Endothelial cell of umbilical vein (primary cell): ENCODE data around the gene CNTNAP2. TPM values are rescaled to one million over a fixed set of nuclear protein-coding genes. Genes with fewer than 3 reads are reported as not detected.

Experiments
- BruUV-seq: library from RNA; stranded (reverse); fragments of 400-500 nt; replicated peaks from 2 replicates; lab custom pipeline; 2021; lab: Mats Ljungman, UMichigan
- CTCF ChIA-PET: fragments of 300-600, 350-600 bp; sonication (Branson Sonifier 250); formaldehyde crosslinking; loops from one replicate; lab custom pipeline; 2021; ENCODE audit warnings: antibody characterized with exemption, inconsistent platforms; lab: Charles Lee
- POLR2A ChIA-PET: fragments of 300-600, 350-600 bp; sonication (Branson Sonifier 250); formaldehyde crosslinking; loops from one replicate; lab custom pipeline; 2021; ENCODE audit warnings: antibody characterized with exemption, inconsistent platforms; lab: Charles Lee
- DNase-seq: peaks from one replicate; pipeline ENCODE4 v3.0.0-alpha.2; 2011; ENCODE audit warnings: low read depth, low spot score
- FAIRE-seq: peaks from 2 replicates; lab custom pipeline; 2011; peaks lifted over from hg19 to GRCh38; lab: Jason Lieb, UNC
- H2AFZ ChIP-seq: 2 replicates; pipeline ENCODE4 v1.6.0; 2012; ENCODE audit warnings: low read depth, low read length, control low read depth, inconsistent platforms
- H3K27ac ChIP-seq: 2 replicates; pipeline ENCODE4 v1.5.1; 2011; ENCODE audit warnings: low read depth, mild to moderate bottlenecking, control low read depth, low read length, moderate library complexity; ENCODE audit not compliant: insufficient read depth
- H3K27me3 ChIP-seq, 2 experiments: 2 replicates each; pipeline versions ENCODE4 v1.6.0 to v1.6.1; 2011; ENCODE audit warnings: low read length in 2 of 2, mixed read lengths in 1 of 2; ENCODE audit not compliant: control insufficient read depth in 2 of 2, insufficient read depth in 2 of 2
- H3K36me3 ChIP-seq, 2 experiments: 2 replicates in 1 of 2; 3 replicates in 1 of 2; pipeline ENCODE4 v1.5.1; 2011; ENCODE audit warnings: low read length in 2 of 2, mild to moderate bottlenecking in 1 of 2, moderate library complexity in 1 of 2; ENCODE audit not compliant: control insufficient read depth in 2 of 2, insufficient read depth in 2 of 2; ENCODE audit errors: extremely low read depth in 1 of 2
- H3K4me1 ChIP-seq: 3 replicates; pipeline ENCODE4 v1.5.1; 2011; ENCODE audit warnings: mild to moderate bottlenecking, low read length; ENCODE audit not compliant: control insufficient read depth, insufficient read depth; ENCODE audit errors: extremely low read depth
- H3K4me2 ChIP-seq: 2 replicates; pipeline ENCODE4 v1.6.1; 2011; ENCODE audit warnings: low read length, control low read depth, mixed read lengths; ENCODE audit not compliant: insufficient read depth
- H3K4me3 ChIP-seq, 3 experiments: fragments of 200-600 bp in 1 of 3; sonication (generic), shearing (Covaris generic) in 1 of 3; replicated peaks in 1 of 3; 2 replicates each; pipeline ENCODE4 v1.5.1; 2011 to 2016; ENCODE audit warnings: control low read depth in 3 of 3, low read length in 3 of 3, mild to moderate bottlenecking in 2 of 3, inconsistent platforms in 1 of 3, low read depth in 1 of 3, moderate library complexity in 1 of 3; ENCODE audit not compliant: insufficient read depth in 1 of 3
- H3K79me2 ChIP-seq: 2 replicates; pipeline ENCODE4 v1.6.0; 2012; ENCODE audit warnings: low read length, inconsistent platforms; ENCODE audit not compliant: control insufficient read depth, insufficient read depth
- H3K9ac ChIP-seq: replicated peaks from 2 replicates; pipeline ENCODE3; 2011; ENCODE audit warnings: low read length, control low read depth; ENCODE audit not compliant: insufficient read depth; ENCODE audit errors: extremely low read depth
- H3K9me1 ChIP-seq: replicated peaks from 3 replicates; pipeline ENCODE4 v1.6.0; 2011; ENCODE audit warnings: mild to moderate bottlenecking, low read length; ENCODE audit not compliant: control insufficient read depth, insufficient read depth; ENCODE audit errors: extremely low read depth
- H3K9me3 ChIP-seq: replicated peaks from 2 replicates; pipeline ENCODE4 v1.5.1; 2012; ENCODE audit warnings: low read length, inconsistent platforms; ENCODE audit not compliant: control insufficient read depth, insufficient read depth
- H4K20me1 ChIP-seq: replicated peaks from 2 replicates; pipeline ENCODE3; 2011; ENCODE audit warnings: mild to moderate bottlenecking, low read length; ENCODE audit not compliant: control insufficient read depth, insufficient read depth; ENCODE audit errors: extremely low read depth
- EZH2 ChIP-seq: IDR thresholded peaks from 2 replicates; pipeline ENCODE4 v1.6.1; 2012; ENCODE audit warnings: borderline replicate concordance, low read depth, mild to moderate bottlenecking, moderate library complexity, low read length, inconsistent platforms; ENCODE audit not compliant: severe bottlenecking
- FOS ChIP-seq: IDR thresholded peaks from 2 replicates; pipeline ENCODE4 v1.6.1; 2011; ENCODE audit warnings: mild to moderate bottlenecking, low read length, moderate library complexity, borderline replicate concordance; ENCODE audit not compliant: insufficient read depth
- GATA2 ChIP-seq: IDR thresholded peaks from 2 replicates; pipeline ENCODE4 v1.7.0; 2011; ENCODE audit warnings: low read depth, mild to moderate bottlenecking, moderate library complexity, mixed read lengths, low read length; ENCODE audit not compliant: insufficient read length, insufficient read depth
- JUN ChIP-seq: IDR thresholded peaks from 2 replicates; pipeline ENCODE4 v1.6.1; 2011; ENCODE audit warnings: borderline replicate concordance, low read depth; ENCODE audit not compliant: insufficient read length, insufficient read depth
- MAX ChIP-seq: IDR thresholded peaks from 2 replicates; pipeline ENCODE4 v1.6.1; 2011; ENCODE audit not compliant: insufficient read depth, insufficient read length
- MYC ChIP-seq: IDR thresholded peaks from one replicate; pipeline ENCODE4 v1.6.1; 2011; ENCODE audit warnings: mild to moderate bottlenecking, low read depth, low read length
- POLR2A ChIP-seq: IDR thresholded peaks from 2 replicates; pipeline ENCODE4 v1.6.1; 2012; ENCODE audit warnings: low read depth, mild to moderate bottlenecking, control low read depth, low read length
- POLR2AphosphoS5 ChIP-seq: IDR thresholded peaks from 2 replicates; pipeline ENCODE4 v1.6.1; 2012; ENCODE audit warnings: low read depth, mild to moderate bottlenecking, control low read depth, low read length, moderate library complexity; ENCODE audit not compliant: insufficient read depth
- dilution Hi-C: fragments of 300-500 bp; cut with MboI; formaldehyde crosslinking; loops from one replicate; pipeline ENCODE4 v1.15.0; 2019; ENCODE audit warnings: low sequenced_read_pairs; ENCODE audit not compliant: extremely low pct_ligation_motif_present
- intact Hi-C: fragments of 100-400 bp; cut with micrococcal nuclease; formaldehyde crosslinking; loops from one replicate; pipeline ENCODE4 v1.10.0; 2022
- polyA plus RNA-seq, 4 experiments: library from polyadenylated mRNA; depleted of rRNA in 3 of 4; stranded (reverse) in 3 of 4; unstranded in 1 of 4; fragments of >200 nt; gene quantifications; 2 replicates each; pipeline versions ENCODE4 v1.2.1 to v1.2.3, GENCODE V29; 2011 to 2012; ENCODE audit warnings: missing spikeins in 1 of 4
- total RNA-seq: library from RNA; stranded (reverse); gene quantifications from 2 replicates; pipeline ENCODE4 v1.2.3, GENCODE V29; 2021
- TF ChIP-seq, protein P1 (sequence below), 2 donors: IDR thresholded peaks; 1 replicate in 1 of 2; 2 replicates in 1 of 2; pipeline ENCODE4 v1.5.1; 2011; ENCODE audit warnings: low read length in 2 of 2, mild to moderate bottlenecking in 2 of 2, moderate library complexity in 2 of 2, control low read depth in 1 of 2, inconsistent platforms in 1 of 2, low read depth in 1 of 2; ENCODE audit not compliant: insufficient read depth in 1 of 2; ENCODE audit errors: extremely low read depth in 1 of 2

The CNTNAP2 gene
- total and polyA plus RNA-seq, 2 donors (not counting 3 experiments of a cell fraction or from before 2014, with no cell fraction given) = not detected

- intact Hi-C loops (no loop called here), dilution Hi-C loops (no loop called here)
- Histone ChIP-seq H3K79me2 (no peaks in the 10 kb centered on the region), H3K4me2 (no peak overlapping the region), H2AFZ (no peak overlapping the region), H3K9ac (no peak overlapping the region), H3K36me3 (no peaks in the 10 kb centered on the region), H3K9me3 (peaks cover 5% of the 10 kb centered on the region), H4K20me1 (no peaks in the 10 kb centered on the region), H3K9me1 (no peaks in the 10 kb centered on the region), H3K27me3 (no peaks in the 10 kb centered on the region), H3K4me1 (no peaks in the 10 kb centered on the region), H3K4me3 (no peak overlapping the region), H3K27ac (no peak overlapping the region)
- BruUV-seq = no TSS peak
- no peak for FAIRE-seq
- TF ChIP-seq POLR2A (no peak), MAX (no peak), POLR2AphosphoS5 (no peak)
- TF ChIP-seq, protein P1, sequence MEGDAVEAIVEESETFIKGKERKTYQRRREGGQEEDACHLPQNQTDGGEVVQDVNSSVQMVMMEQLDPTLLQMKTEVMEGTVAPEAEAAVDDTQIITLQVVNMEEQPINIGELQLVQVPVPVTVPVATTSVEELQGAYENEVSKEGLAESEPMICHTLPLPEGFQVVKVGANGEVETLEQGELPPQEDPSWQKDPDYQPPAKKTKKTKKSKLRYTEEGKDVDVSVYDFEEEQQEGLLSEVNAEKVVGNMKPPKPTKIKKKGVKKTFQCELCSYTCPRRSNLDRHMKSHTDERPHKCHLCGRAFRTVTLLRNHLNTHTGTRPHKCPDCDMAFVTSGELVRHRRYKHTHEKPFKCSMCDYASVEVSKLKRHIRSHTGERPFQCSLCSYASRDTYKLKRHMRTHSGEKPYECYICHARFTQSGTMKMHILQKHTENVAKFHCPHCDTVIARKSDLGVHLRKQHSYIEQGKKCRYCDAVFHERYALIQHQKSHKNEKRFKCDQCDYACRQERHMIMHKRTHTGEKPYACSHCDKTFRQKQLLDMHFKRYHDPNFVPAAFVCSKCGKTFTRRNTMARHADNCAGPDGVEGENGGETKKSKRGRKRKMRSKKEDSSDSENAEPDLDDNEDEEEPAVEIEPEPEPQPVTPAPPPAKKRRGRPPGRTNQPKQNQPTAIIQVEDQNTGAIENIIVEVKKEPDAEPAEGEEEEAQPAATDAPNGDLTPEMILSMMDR (IDR thresholded peaks at IDR 0.05; ENCODE audit: extremely low read depth in 1 of 2, insufficient read depth in 1 of 2, low read depth in 1 of 2, low read length in 2 of 2) = no peak
- ChIA-PET POLR2A (no interaction called here), CTCF (no interaction called here)
- no peak for DNase-seq
Observed at GRCh38 chr7:146720195-146720594, 603.6 kb downstream of the CNTNAP2 start.

- Histone ChIP-seq H3K9me3 (peaks cover 6% of the 10 kb centered on the region), H3K4me3 (no peak overlapping the region), H3K27ac (no peak overlapping the region), H3K4me1 (no peaks in the 10 kb centered on the region), H3K27me3 (no peaks in the 10 kb centered on the region), H3K9ac (no peak overlapping the region), H2AFZ (no peak overlapping the region), H3K36me3 (no peaks in the 10 kb centered on the region), H3K4me2 (no peak overlapping the region), H4K20me1 (no peaks in the 10 kb centered on the region), H3K79me2 (no peaks in the 10 kb centered on the region), H3K9me1 (no peaks in the 10 kb centered on the region)
- no peak for DNase-seq
- dilution Hi-C loops (no loop called here), intact Hi-C loops (no loop called here)
- POLR2A ChIA-PET = no interaction called here
- no peak for FAIRE-seq
- no TSS peak for BruUV-seq
- CTCF ChIA-PET = no interaction called here
- TF ChIP-seq GATA2 (no peak), MYC (no peak), JUN (no peak), POLR2A (no peak), MAX (no peak), EZH2 (no peak), FOS (no peak), POLR2AphosphoS5 (no peak)
- TF ChIP-seq, protein P1 (IDR thresholded peaks at IDR 0.05; ENCODE audit: extremely low read depth in 1 of 2, insufficient read depth in 1 of 2, low read depth in 1 of 2, low read length in 2 of 2) = no peak
Observed at GRCh38 chr7:146722986-146723385, 606.4 kb downstream of the CNTNAP2 start.
